ENCODE measurements around the gene ASPM.

DNA sequence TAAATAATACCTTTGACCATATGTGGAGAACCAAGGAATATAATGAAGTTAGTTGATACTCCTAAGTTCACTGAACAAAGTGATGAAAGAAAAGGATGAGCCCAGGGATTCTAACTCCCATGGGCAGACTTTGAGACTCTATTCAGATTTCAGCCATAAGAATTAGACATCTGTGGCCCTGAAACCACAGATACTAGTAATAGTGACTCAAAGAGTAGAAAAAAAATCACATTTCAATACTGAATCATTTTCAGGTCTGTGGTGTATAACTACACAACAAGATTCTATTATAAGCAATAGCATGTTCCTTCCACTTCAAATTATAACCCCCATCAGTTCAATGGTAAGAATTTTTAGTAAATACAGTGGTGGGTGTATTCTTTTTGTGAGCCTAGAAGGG is 63.0 kb downstream of the ASPM start:
- TF ChIP-seq, protein P1, sequence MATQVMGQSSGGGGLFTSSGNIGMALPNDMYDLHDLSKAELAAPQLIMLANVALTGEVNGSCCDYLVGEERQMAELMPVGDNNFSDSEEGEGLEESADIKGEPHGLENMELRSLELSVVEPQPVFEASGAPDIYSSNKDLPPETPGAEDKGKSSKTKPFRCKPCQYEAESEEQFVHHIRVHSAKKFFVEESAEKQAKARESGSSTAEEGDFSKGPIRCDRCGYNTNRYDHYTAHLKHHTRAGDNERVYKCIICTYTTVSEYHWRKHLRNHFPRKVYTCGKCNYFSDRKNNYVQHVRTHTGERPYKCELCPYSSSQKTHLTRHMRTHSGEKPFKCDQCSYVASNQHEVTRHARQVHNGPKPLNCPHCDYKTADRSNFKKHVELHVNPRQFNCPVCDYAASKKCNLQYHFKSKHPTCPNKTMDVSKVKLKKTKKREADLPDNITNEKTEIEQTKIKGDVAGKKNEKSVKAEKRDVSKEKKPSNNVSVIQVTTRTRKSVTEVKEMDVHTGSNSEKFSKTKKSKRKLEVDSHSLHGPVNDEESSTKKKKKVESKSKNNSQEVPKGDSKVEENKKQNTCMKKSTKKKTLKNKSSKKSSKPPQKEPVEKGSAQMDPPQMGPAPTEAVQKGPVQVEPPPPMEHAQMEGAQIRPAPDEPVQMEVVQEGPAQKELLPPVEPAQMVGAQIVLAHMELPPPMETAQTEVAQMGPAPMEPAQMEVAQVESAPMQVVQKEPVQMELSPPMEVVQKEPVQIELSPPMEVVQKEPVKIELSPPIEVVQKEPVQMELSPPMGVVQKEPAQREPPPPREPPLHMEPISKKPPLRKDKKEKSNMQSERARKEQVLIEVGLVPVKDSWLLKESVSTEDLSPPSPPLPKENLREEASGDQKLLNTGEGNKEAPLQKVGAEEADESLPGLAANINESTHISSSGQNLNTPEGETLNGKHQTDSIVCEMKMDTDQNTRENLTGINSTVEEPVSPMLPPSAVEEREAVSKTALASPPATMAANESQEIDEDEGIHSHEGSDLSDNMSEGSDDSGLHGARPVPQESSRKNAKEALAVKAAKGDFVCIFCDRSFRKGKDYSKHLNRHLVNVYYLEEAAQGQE (IDR thresholded peaks at IDR 0.05), result no peak
- TF ChIP-seq JUND (IDR thresholded peaks at IDR 0.05) (no peak), EGR1 (IDR thresholded peaks at IDR 0.05; ENCODE audit: low read depth in 2 of 2) (no peak), YY1 (IDR thresholded peaks at IDR 0.05) (no peak), RAD21 (IDR thresholded peaks at IDR 0.05) (no peak)
- TF ChIP-seq, protein P2, sequence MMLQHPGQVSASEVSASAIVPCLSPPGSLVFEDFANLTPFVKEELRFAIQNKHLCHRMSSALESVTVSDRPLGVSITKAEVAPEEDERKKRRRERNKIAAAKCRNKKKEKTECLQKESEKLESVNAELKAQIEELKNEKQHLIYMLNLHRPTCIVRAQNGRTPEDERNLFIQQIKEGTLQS (IDR thresholded peaks at IDR 0.05), result no peak
- TF ChIP-seq, protein P3, sequence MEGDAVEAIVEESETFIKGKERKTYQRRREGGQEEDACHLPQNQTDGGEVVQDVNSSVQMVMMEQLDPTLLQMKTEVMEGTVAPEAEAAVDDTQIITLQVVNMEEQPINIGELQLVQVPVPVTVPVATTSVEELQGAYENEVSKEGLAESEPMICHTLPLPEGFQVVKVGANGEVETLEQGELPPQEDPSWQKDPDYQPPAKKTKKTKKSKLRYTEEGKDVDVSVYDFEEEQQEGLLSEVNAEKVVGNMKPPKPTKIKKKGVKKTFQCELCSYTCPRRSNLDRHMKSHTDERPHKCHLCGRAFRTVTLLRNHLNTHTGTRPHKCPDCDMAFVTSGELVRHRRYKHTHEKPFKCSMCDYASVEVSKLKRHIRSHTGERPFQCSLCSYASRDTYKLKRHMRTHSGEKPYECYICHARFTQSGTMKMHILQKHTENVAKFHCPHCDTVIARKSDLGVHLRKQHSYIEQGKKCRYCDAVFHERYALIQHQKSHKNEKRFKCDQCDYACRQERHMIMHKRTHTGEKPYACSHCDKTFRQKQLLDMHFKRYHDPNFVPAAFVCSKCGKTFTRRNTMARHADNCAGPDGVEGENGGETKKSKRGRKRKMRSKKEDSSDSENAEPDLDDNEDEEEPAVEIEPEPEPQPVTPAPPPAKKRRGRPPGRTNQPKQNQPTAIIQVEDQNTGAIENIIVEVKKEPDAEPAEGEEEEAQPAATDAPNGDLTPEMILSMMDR (IDR thresholded peaks at IDR 0.05; ENCODE audit: low read depth, low read length, missing input control), result no peak
- TF ChIP-seq, protein P4, sequence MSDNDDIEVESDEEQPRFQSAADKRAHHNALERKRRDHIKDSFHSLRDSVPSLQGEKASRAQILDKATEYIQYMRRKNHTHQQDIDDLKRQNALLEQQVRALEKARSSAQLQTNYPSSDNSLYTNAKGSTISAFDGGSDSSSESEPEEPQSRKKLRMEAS (IDR thresholded peaks at IDR 0.05), result no peak
